Measurements from ENCODE around the gene MACROD2.
"Not testable (repeated sequence)": the region's sequence is repeated elsewhere in the genome, so short reads cannot be mapped to it uniquely, and the experiment has no call there.

The MACROD2 gene

DNA sequence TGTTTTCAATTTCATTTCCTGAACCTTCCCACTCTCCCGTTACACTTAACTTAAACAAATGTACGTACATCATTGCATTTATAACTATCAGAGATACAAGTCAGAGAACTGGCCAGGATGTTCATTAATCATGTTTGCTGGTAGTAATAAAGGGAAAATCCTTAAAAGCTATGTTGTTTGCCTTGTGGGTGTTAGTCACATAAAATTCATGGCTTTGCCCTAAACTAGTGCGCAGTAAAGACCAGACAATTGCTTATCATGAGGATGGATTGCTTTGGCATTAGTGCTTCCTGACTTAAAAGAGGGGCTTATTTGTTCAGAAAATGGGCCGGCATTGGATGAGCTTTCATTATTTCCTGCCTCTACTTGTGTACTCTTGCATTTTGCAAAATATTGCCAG is 1379.4 kb downstream of the MACROD2 start:
- DNase-seq (ENCODE audit: low read depth in 1 of 2, low spot score in 1 of 2) = no peak

DNA sequence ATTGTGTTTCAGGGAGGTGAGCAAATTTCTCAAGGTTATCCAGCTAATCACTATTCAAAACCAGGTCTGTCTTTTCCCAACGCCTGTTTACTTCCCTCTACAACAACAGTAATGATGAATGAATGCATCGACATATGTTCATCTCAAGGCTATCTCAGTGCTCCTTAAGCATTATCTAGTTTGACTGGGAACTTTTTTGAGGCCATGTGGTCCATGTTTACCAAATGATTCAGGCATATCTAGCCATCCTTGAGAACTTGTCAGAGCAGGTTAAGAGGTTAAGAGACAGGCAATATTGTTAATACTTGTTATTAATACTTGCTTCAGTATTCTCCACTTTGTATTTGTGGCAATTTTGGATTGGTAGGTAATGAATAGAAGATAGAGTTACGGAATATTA is 1380.5 kb downstream of the MACROD2 start:
- no peak for DNase-seq (ENCODE audit: low read depth in 1 of 2, low spot score in 1 of 2)

DNA sequence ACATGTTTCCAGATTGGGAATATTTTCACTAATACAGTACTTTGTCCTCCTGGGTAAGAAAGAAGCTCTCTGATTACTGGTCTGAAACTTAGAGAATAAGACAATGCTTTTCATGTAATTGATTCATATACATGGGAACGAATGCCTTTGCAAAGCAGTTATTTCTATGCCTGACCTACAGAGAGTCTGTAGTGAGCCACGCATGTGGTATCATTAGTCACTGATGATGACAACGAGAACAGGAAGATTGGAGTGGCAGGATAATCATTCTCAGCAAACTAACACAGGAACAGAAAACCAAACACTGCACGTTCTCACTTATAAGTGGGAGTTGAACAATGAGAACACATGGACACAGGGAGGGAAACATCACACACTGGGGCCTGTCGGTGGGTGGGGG is 1382.3 kb downstream of the MACROD2 start:
- not testable (repeated sequence) for DNase-seq (ENCODE audit: low read depth in 1 of 2, low spot score in 1 of 2)

DNA sequence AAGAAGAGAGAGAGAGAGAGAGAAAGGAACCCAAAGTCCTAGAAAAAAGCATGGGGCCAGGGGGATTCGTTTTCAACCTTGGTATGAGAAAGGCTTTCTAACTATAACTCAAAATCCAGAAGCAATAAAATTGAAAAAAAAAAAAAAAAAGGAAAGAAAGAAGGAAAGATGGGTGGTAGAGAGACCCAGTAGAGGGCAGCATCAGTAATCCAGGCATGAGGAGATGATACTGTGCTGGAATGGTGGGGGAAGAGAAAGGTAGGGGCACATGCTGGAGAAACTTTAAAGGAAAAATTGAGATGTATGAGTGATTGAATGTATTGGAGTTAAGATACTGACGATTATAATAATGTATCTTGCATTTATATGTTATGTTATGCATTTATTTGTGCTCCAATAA is 1382.8 kb downstream of the MACROD2 start:
- DNase-seq (ENCODE audit: low read depth in 1 of 2, low spot score in 1 of 2) = no peak

DNA sequence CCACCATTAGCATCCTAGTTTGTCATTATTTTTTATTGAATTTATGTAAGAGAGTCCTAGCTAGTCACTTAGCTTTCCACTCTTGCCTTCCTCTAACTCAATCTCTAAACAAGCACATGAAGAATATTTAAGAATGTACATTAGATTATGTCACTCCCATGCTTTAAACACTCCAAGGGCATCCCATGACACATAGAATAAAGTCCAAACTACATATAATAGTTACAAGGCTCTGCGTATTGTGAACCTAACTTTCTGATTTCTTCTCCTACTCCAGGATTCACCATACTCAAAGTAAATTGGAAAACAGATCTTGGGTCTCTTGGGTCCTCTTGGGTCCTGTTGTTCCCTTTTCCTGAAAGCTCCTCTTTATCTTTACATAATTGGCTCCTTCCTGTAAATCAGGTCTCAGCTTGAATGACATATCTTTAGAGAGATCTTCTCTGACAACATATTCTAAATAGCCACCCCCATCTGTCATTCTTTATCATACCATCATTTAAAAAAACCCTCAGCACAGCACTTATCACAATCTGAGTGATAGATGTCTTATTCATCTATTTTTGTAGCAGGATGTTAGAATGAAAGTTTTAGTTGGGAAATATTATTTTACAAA is 1384.5 kb downstream of the MACROD2 start:
- no peak for DNase-seq (ENCODE audit: low read depth in 1 of 2, low spot score in 1 of 2)

DNA sequence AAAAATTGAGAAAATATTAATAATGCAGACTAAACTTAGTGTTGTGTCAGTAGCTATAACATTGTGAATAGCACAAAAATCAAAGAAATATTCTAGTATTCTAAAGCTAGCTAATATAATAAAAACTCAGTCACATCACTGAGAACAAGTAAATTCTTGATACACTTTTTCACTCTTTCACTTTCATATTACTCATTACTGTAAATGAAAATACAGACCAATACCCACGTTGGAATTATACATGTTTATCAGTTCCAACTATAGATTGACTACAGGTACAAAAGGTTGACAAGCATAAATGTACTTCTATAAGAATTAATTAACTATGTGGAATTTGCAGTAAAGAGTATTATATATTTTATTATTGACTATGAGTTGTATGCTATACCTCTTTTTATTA is 1385.5 kb downstream of the MACROD2 start:
- no peak for DNase-seq (ENCODE audit: low read depth in 1 of 2, low spot score in 1 of 2)

DNA sequence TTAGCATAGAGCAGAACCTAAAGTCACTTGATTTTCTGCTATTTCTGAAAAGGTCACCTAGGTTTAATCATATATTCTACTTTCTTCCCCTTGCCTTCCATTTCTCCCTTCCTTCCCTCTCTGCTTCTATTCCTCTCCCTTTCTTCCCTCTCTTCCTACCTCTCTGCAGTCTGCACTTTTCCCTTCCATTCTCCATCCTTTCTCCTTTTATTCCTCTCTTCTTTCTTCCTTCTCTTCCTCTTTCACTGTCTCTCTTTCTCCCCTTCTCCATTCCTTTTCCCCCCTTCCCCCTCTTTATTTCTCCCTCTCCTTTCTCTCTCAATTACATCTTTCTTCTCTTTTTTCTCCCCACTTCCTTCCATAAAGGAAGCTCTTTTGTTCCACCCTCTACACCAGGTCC is 1391.9 kb downstream of the MACROD2 start:
- DNase-seq (ENCODE audit: low read depth in 1 of 2, low spot score in 1 of 2) = no peak

DNA sequence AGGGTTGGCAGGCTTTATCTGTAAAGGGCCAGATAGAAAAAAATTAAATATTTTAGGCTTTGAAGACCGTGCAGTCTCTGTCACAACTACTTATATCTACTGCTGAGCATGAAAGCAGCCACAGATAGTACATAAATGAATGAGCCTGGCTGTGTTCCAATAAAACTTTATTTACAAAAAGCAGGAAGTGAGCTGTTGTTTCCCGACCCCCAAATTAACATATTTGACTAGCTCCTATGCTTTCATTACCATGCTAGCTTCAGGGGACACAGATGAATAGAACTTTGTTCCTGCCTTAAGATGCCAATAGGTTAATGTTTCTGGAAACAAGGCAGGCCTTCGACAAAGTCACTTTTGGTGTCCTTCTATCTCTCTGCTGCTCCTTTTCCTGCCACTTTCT is 1400.1 kb downstream of the MACROD2 start:
- DNase-seq (ENCODE audit: low read depth in 1 of 2, low spot score in 1 of 2) = no peak

DNA sequence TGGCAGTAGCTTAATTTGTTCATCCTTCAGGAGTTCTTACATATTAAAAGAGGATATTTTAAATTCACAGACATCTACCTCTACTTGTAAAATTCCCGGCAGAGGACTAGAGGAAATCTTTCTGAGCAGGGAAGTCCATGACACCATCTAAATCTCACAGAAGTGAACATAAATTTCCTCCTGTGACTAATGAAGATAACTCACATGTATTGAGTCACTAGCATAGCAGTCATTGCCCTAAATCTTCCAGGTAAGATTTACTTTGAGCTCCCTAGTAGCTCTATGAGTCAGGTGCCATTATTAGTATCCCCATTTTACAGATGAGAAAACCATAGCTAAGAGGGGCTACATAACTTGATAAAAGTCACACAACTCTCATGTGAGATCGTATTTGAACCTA is 1400.7 kb downstream of the MACROD2 start:
- DNase-seq (ENCODE audit: low read depth in 1 of 2, low spot score in 1 of 2) = no peak

DNA sequence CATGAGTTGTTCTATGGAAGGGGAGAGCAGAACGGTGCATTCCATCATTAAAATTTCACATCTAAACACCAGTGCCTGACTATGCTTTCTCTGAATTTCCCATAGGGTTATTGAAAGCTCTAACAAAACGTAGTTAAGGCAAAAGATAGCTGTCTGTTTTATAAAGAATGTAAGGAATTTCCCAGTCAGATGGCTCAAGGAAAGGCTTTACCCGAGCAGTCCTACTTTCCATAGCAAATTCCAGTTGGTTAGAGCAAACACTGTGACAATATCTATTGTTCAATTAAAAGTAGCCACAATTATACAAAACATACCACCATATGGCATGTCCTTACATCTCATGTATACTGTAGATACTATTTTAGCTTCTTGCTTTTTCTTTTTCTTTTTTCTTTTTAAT is 1401.6 kb downstream of the MACROD2 start:
- DNase-seq (ENCODE audit: low read depth in 1 of 2, low spot score in 1 of 2) = no peak

DNA sequence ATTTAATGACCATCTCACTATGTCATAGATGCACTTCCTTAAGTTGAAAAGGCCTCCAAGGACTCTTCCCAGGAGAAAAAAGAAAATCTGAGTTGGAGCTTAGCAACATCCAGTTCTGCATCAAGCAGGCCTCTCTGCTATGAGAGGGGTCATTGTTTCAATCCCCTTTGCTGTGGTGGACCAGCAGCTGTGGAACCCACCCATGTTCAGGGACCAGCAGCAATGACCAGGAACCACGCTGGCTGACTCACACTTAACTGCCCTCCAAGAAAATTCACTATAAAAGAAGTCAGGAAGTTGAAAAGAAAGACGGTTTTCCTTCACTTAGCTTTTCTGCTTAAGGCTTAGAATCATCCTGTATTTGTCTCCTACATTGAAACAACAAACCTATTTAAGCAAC is 1404.5 kb downstream of the MACROD2 start:
- DNase-seq (ENCODE audit: low read depth in 1 of 2, low spot score in 1 of 2) = no peak

DNA sequence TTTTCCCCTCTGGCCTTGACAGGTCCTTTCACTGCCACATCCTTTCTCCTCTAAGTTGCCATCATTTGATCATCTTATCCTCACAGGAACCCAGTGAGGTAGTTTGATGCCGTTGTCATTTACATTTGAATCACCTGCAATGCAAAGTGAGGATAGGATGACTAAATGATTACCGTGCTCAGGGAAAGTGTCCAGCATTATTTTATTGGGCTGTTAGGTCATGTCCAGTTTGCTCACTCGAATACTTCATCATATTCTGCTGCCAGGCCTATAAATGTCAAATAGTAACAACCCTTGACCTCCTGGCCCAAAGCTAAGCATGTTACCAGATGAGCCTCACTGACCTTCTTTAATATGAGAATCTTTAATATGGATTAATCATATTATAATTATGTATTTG is 1410.8 kb downstream of the MACROD2 start:
- no peak for DNase-seq (ENCODE audit: low read depth in 1 of 2, low spot score in 1 of 2)

DNA sequence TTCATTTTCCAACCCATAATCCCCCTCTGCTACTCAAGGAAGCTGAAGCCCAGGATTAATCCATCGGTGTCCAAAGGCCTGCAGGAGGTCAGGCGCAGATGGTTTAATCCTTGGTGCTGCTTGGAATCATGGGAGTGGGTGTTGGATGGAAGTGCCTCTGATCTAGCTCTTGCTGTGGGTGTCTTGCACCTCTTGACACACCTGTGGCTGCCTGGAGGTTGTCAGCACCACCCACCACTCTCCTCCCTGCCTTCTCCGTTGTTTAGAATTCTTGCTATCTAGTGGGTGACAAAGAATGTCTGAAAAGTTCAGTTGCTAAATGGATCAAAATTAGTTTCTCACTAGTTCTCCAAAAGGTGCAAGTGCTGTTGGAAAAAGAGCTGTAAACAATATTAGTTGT is 1416.5 kb downstream of the MACROD2 start:
- no peak for DNase-seq (ENCODE audit: low read depth in 1 of 2, low spot score in 1 of 2)

DNA sequence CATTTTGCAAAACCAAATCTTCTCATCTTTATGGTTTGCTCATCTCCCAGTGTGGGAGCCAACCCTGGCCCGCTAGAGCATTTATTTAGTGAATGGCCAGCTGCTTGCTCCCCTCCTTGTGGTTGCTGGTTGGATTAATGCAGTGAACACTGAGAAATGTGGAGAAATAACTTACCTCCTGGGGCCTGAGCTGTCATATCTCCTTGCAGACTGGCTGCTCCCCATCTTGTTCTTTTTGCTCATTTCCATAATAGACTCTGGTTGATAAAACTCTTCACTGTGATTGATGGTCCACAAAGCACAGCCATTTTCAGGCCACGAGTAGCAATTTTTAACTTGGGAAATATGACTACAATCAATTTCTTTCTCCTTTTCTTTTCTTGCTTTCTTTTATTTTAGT is 1420.6 kb downstream of the MACROD2 start:
- DNase-seq (ENCODE audit: low read depth in 1 of 2, low spot score in 1 of 2) = no peak

DNA sequence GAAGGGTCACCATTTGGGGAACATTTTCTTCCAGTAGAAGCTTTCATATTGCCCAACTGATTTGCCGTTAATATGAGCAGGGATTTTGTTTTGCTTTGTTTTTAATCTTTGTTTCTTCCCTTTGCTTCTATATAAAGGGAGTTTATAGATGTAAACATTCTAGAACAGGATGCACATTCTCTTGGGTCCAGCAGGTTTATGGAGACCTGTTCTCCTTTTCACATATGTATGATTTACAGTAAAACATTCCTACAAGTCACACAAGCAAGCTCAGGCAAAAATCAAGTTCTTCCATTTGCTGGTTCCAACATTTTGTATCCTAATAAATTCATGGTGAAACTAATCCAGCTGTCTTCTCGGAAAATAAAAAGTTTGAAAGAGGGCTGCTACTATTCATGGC is 1424.5 kb downstream of the MACROD2 start:
- no peak for DNase-seq (ENCODE audit: low read depth in 1 of 2, low spot score in 1 of 2)

DNA sequence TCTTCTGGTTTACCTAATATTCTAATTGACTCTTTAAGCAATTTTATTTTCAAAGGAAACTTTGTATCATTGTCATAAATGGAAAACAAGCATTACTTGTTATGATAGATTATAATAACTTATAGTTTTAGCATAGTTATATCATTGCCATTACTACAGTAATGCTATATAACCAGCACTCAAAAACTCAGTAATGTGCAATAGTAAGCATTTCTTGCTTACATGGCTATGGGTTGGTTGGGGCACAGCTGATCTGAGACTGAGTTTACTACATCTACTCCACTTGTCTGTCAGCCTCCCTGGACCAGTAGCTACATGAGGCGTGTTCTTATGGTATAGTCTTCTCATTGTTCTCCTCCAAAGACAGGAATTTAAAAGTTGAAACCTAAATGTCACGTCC is 1427.7 kb downstream of the MACROD2 start:
- DNase-seq (ENCODE audit: low read depth in 1 of 2, low spot score in 1 of 2) = no peak

DNA sequence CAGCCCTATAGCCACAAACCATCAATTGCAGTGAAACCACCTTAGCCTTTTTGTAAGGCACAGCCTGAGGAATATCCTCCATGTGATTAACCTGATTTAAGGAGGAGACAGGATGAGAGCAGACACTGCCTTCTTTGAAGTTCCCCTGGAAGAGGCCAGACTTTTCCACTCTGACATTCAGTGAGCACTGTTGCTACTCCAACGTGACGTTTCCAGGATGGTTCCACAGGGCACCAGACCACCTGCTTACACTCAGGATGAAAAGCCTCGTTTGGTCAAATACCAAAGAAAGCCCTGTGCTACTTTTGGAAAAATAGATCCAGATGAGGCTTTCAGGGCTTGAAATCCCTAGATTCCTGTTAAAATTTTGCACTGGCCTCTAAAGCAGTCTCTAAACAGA is 1444.2 kb downstream of the MACROD2 start:
- DNase-seq (ENCODE audit: low read depth in 1 of 2, low spot score in 1 of 2) = no peak

DNA sequence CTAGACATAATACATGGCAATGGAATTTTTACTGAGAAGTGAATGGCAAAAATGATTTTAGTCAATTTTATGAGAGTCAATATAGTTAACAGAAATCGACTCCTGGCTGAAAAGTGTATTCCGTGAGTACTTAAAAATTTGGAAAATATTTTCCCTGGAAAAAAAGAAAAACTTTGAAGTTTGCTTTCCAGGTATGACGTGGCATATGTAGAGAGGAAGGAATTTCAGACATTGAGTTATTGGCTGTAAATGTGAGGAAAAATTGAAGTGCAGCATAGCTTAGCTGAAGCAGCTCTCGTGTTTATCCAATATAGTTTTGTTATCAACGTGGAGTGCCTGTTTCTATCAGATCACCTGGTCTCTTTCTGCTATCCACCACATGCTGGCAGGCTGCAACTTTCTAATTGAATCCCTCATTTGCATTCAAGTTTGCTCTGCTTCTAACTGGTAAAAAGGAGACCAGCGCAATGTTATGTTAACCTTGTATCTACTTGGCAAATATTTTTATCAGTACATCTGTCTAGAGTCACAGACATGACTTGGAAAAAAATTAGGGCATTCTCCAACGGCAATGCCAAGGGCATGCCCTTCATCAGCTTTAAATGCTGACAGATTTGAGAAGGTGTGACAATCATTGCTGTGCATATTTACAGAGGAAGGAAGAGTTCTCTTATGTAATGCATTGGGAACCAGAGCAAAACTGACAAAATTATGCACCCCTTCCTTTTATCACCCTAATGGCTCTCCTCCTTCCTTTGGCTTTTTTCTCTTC is 1444.9 kb downstream of the MACROD2 start:
- DNase-seq (ENCODE audit: low read depth in 1 of 2, low spot score in 1 of 2) = no peak

DNA sequence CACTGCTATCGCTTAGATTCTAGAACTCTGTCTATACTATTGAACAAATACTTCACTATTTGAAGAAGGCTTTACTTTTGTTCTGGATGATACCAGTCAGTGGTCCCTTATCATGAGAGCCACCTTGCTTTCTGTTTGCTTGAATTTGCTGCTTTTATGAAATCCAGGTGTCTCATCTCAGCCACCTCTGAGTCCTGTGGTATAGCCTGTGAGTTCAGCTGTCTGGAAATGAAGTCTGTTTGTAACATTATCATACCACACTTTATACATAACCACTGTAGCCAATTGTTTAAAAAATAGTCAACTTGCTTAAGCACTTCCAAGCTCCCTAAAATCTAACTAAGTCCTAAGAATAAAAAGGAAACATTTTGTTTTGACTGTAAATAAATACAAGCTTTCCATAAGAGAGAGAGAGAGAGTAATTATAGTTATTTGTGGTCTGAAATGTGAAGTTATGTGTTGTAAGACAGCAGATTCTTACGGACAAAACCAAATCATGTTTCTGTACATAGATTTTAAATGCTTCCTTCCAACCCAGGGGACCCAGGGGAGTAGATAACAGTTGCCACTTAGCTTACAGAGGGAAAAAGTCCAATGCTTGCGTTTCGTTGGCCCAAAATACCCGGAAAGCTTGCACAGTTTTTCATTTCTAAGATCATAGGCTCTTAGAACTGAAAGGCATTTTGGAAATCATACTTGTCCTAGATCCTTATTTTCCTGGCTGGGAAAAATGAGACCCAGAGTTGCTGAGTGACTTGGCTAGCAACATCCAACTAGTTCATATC is 1449.9 kb downstream of the MACROD2 start:
- no peak for DNase-seq (ENCODE audit: low read depth in 1 of 2, low spot score in 1 of 2)

DNA sequence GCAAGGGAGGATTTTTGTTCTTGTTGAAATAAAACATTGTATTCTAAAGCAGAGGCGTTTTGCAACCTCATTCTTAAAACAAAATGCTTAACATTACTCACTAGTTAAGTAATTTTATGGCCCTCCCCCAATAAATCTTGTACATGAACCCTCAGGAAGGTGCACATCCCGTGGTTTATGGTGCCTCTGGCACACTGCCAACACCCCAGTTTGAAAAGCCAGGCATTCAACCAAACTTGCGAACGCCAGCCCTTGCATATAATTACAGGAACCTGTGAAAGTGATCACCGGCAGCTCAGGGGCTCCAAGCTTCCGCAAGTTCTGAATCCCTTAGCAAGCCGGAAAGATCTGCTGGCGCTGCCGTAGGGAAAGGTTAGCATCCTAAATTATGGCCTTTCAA is 1451.1 kb downstream of the MACROD2 start:
- no peak for DNase-seq (ENCODE audit: low read depth in 1 of 2, low spot score in 1 of 2)

DNA sequence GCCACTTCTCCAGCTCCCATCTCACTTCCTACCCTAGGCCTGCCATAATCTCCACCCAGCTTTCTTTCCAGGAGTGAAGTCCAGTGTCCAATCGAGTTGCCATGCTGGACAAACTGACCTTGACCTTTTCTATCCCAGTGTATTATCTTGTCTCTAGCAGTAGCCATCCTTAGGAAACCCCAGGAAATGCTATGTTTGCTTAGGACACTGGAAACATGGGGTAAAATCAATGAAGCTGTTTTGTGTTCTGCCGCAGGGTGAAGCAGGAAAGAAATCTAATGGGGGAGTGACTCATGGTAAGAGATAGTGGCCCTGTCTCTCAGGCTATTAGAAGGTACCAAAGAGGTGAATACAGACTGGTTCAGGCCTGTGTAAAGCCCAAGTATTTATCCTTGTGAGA is 1452.2 kb downstream of the MACROD2 start:
- no peak for DNase-seq (ENCODE audit: low read depth in 1 of 2, low spot score in 1 of 2)

DNA sequence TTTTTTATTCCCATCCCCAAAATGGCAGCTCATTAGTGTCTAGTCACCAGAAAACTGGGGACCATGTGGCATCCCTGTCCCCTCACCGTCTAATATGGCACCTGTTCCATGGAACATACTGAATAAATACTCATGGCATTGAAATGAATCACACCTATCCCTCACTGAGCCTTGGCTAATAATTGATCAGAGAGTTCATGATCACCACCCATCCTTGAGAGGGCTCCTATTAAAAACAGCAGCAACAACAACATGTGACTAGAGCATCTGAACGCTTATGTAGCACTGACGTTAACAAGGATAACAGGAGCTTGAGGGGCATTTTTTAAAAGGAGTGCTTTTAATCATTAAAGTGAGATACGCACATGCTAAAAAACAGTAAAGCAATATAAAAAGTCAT is 1453.7 kb downstream of the MACROD2 start:
- no peak for DNase-seq (ENCODE audit: low read depth in 1 of 2, low spot score in 1 of 2)
